Stimulated activated CD8-positive, alpha-beta memory T cell treated with anti-CD3 and anti-CD28 coated beads, Interleukin-2, amount 100 ng/mL, for 48 hours (primary cell): ENCODE results near the gene TFDP3.

ENCODE experiments used
- DNase-seq, 2 donors: peaks; one replicate each; pipeline ENCODE4 v3.0.0-alpha.2; 2020; ENCODE audit warnings: low read depth in 2 of 2

The TFDP3 gene

GRCh38 chrX:133218329-133218728 is at the start of gene TFDP3:
Gene TFDP3, minus strand, starts transcription at chrX:133218354. Its CDS starts 95 bp downstream, at chrX:133218259.
- no peak for DNase-seq

- DNase-seq = no peak
These were observed 49.5 kb upstream of the TFDP3 start for GRCh38 chrX:133267621-133268020.

- no peak for DNase-seq
These were observed 47.2 kb upstream of the TFDP3 start for GRCh38 chrX:133265331-133265730.

- DNase-seq = no peak
These were observed 40.3 kb upstream of the TFDP3 start for GRCh38 chrX:133258481-133258880.

- DNase-seq = no peak
These were observed 36.5 kb upstream of the TFDP3 start for GRCh38 chrX:133254666-133255065.

- no peak for DNase-seq
These were observed 33.0 kb upstream of the TFDP3 start for GRCh38 chrX:133251204-133251603.

GRCh38 chrX:133250184-133251100 is 32.3 kb upstream of the TFDP3 start:
- DNase-seq = no peak

- no peak for DNase-seq
These were observed 31.3 kb upstream of the TFDP3 start for GRCh38 chrX:133249266-133250058.

- no peak for DNase-seq
These were observed 30.0 kb upstream of the TFDP3 start for GRCh38 chrX:133248177-133248576.

- no peak for DNase-seq
These were observed 28.8 kb upstream of the TFDP3 start for GRCh38 chrX:133246921-133247320.

GRCh38 chrX:133235830-133236229 is 17.7 kb upstream of the TFDP3 start:
- no peak for DNase-seq

- no peak for DNase-seq
These were observed 14.2 kb upstream of the TFDP3 start for GRCh38 chrX:133232331-133232730.

- no peak for DNase-seq
These were observed 11.2 kb upstream of the TFDP3 start for GRCh38 chrX:133229361-133229760.

GRCh38 chrX:133215747-133216146 is 2.4 kb downstream of the TFDP3 start:
- DNase-seq = no peak

GRCh38 chrX:133215017-133215416 is 3.1 kb downstream of the TFDP3 start:
- DNase-seq = no peak

GRCh38 chrX:133214301-133214700 is 3.9 kb downstream of the TFDP3 start:
- no peak for DNase-seq

- DNase-seq = no peak
These were observed 5.0 kb downstream of the TFDP3 start for GRCh38 chrX:133213117-133213516.

GRCh38 chrX:133207751-133208150 is 10.4 kb downstream of the TFDP3 start:
- no peak for DNase-seq

- no peak for DNase-seq
These were observed 26.5 kb downstream of the TFDP3 start for GRCh38 chrX:133191739-133192039.

GRCh38 chrX:133190877-133191738 is 27.0 kb downstream of the TFDP3 start:
- no peak for DNase-seq

- no peak for DNase-seq
These were observed 29.0 kb downstream of the TFDP3 start for GRCh38 chrX:133189195-133189594.

- no peak for DNase-seq
These were observed 29.5 kb downstream of the TFDP3 start for GRCh38 chrX:133188631-133189030.
